BJ (cell line): ENCODE results near the gene TMEM258. TPM values are rescaled to one million over a fixed set of nuclear protein-coding genes. Genes with fewer than 3 reads are reported as not detected.

Experiments used
- CTCF ChIA-PET: fragments of 350-600 bp; formaldehyde crosslinking; extraction: SDS; loops from one replicate; lab custom pipeline; 2021; ENCODE audit warnings: antibody characterized with exemption, inconsistent platforms; lab: Yijun Ruan, JAX
- POLR2A ChIA-PET: fragments of 300-600 bp; sonication (Branson Sonifier 250); formaldehyde crosslinking; extraction: SDS; loops from one replicate; lab custom pipeline; 2021; ENCODE audit warnings: antibody characterized with exemption; lab: Charles Lee
- DNase-seq: peaks from one replicate; pipeline ENCODE4 v3.0.0-alpha.2; 2011; ENCODE audit warnings: low read depth
- H3K27me3 ChIP-seq: 2 replicates; pipeline ENCODE4 v1.6.0; 2011; ENCODE audit warnings: low read length; ENCODE audit not compliant: control insufficient read depth, insufficient read depth
- H3K36me3 ChIP-seq: 2 replicates; pipeline ENCODE4 v1.5.1; 2011; ENCODE audit warnings: low read length; ENCODE audit not compliant: control insufficient read depth, insufficient read depth
- H3K4me3 ChIP-seq: 2 replicates; pipeline ENCODE4 v1.5.1; 2011; ENCODE audit warnings: low read depth, mild to moderate bottlenecking, control low read depth, low read length
- CTCF ChIP-seq: IDR thresholded peaks from 2 replicates; pipeline ENCODE4 v1.5.1; 2011; ENCODE audit warnings: low read depth, mild to moderate bottlenecking, control low read depth, inconsistent platforms, low read length, moderate library complexity; ENCODE audit not compliant: insufficient read depth
- polyA plus RNA-seq: library from polyadenylated mRNA; depleted of rRNA; stranded (reverse); fragments of >200 nt; gene quantifications from 2 replicates; pipeline ENCODE4 v1.2.3, GENCODE V29; 2011

The TMEM258 gene
- polyA plus RNA-seq, 1 experiment, result 371 TPM

- ChIA-PET CTCF (interaction anchor here (0.6 to 2.1 kb wide), 2 partner anchors 113 to 280 kb away, joined by 3 to 6 read pairs; no protein-coding TSS in a partner anchor), POLR2A (no interaction called here)
- Histone ChIP-seq H3K4me3 (no peak overlapping the region), H3K27me3 (no peaks in the 10 kb centered on the region), H3K36me3 (peaks cover 14% of the 10 kb centered on the region)
- DNase-seq, result no peak
- TF ChIP-seq CTCF, result no peak
Measured at GRCh38 chr11:61802605-61803004, 10.2 kb upstream of the TMEM258 start.

GRCh38 chr11:61800331-61801281 is 8.2 kb upstream of the TMEM258 start:
- CTCF ChIA-PET, result interaction anchor here (0.7 to 5.2 kb wide), 6 partner anchors 11 to 308 kb away, joined by 3 to 62 read pairs (median 4); no protein-coding TSS in a partner anchor
- H3K27me3 ChIP-seq, result no peaks in the 10 kb centered on the region
- no peak overlapping the region for H3K4me3 ChIP-seq
- POLR2A ChIA-PET, result no interaction called here
- peaks cover 7% of the 10 kb centered on the region for H3K36me3 ChIP-seq
- TF ChIP-seq CTCF, result no peak
- no peak for DNase-seq

- ChIA-PET CTCF (interaction anchor here (0.6 to 5.2 kb wide), 3 partner anchors 71 to 308 kb away, joined by 4 to 62 read pairs (median 21); no protein-coding TSS in a partner anchor), POLR2A (no interaction called here)
- Histone ChIP-seq H3K36me3 (peaks cover 7% of the 10 kb centered on the region), H3K4me3 (no peak overlapping the region), H3K27me3 (no peaks in the 10 kb centered on the region)
- no peak for TF ChIP-seq CTCF
- DNase-seq, result no peak
Measured at GRCh38 chr11:61799665-61800284, 7.4 kb upstream of the TMEM258 start.

GRCh38 chr11:61797263-61797944 is 5.0 kb upstream of the TMEM258 start:
- ChIA-PET POLR2A (interaction anchor here (1.0 kb wide), 1 partner anchor 93 kb away, joined by 3 read pairs; no protein-coding TSS in a partner anchor), CTCF (interaction anchor here (0.6 to 5.2 kb wide), 42 partner anchors 9 to 581 kb away, joined by 3 to 62 read pairs (median 4); partner anchors contain the start of gene BEST1)
- peak; percentile 74 for TF ChIP-seq CTCF
- Histone ChIP-seq H3K36me3 (no peaks in the 10 kb centered on the region; the same call in 1 of the 2 replicates), H3K27me3 (no peaks in the 10 kb centered on the region), H3K4me3 (no peak overlapping the region)
- DNase-seq, result peak; percentile 37
